Osteocyte (in vitro differentiated cells): ENCODE measurements around the gene SMIM44. TPM values are rescaled to one million over a fixed set of nuclear protein-coding genes. Genes with fewer than 3 reads are reported as not detected.

ENCODE experiments used
- DNase-seq: peaks from one replicate; pipeline ENCODE4 v3.0.0; 2021; ENCODE audit warnings: mixed read lengths; ENCODE audit not compliant: unreplicated experiment; ENCODE audit errors: extremely low spot score
- H3K27ac Mint-ChIP-seq: one replicate; pipeline ENCODE4 v1.8.0; 2021; ENCODE audit warnings: mild to moderate bottlenecking, mixed read lengths; ENCODE audit not compliant: unreplicated experiment
- H3K27me3 Mint-ChIP-seq: one replicate; pipeline ENCODE4 v1.8.0; 2021; ENCODE audit warnings: mixed read lengths; ENCODE audit not compliant: unreplicated experiment
- H3K36me3 Mint-ChIP-seq: one replicate; pipeline ENCODE4 v1.8.0; 2021; ENCODE audit warnings: mixed read lengths; ENCODE audit not compliant: unreplicated experiment
- H3K4me1 Mint-ChIP-seq: one replicate; pipeline ENCODE4 v1.8.0; 2021; ENCODE audit warnings: mixed read lengths; ENCODE audit not compliant: unreplicated experiment
- H3K4me3 Mint-ChIP-seq: one replicate; pipeline ENCODE4 v1.8.0; 2021; ENCODE audit warnings: mild to moderate bottlenecking, moderate library complexity, mixed read lengths; ENCODE audit not compliant: unreplicated experiment
- H3K9me3 Mint-ChIP-seq: one replicate; pipeline ENCODE4 v1.8.0; 2021; ENCODE audit warnings: mixed read lengths; ENCODE audit not compliant: unreplicated experiment
- total RNA-seq: library from RNA; stranded (reverse); gene quantifications from 2 replicates; pipeline ENCODE4 v1.2.1, GENCODE V29; 2021
- TF ChIP-seq, protein P1 (sequence below): fragments of 200-600 bp; sonication (generic); IDR thresholded peaks from 2 replicates; pipeline ENCODE4 v1.5.0; 2021; ENCODE audit warnings: antibody characterized with exemption, mild to moderate bottlenecking, moderate library complexity

SMIM44 gene
- total RNA-seq, 1 donor from 2014 or later = not detected

DNA sequence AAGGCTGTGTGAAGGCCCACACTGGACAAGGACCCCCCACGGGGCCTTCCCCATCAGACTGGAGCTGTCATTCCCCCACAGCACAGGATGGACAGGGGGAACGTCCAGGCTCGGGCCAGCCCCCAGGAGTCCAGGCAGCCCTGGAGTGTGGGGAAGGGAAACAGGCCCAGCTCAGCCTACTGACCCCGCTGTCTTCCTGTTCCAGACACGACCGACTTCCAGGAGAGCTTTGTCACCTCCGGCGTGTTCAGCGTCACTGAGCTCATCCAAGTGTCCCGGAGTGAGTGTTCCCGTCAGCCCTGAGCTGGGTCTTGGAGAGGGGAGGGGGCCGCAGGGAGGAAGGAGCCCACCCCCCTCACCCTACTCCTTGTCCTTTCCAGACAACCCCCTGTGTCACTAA, 49.9 kb downstream of the SMIM44 start:
- DNase-seq = no peak
- H3K36me3 Mint-ChIP-seq = peaks cover 12% of the 10 kb centered on the region
- H3K4me3 Mint-ChIP-seq = no peak overlapping the region
- peaks cover 22% of the 10 kb centered on the region for H3K4me1 Mint-ChIP-seq
- no peak overlapping the region for H3K27ac Mint-ChIP-seq
- no peaks in the 10 kb centered on the region for H3K9me3 Mint-ChIP-seq
- no peaks in the 10 kb centered on the region for H3K27me3 Mint-ChIP-seq
- TF ChIP-seq, protein P1, sequence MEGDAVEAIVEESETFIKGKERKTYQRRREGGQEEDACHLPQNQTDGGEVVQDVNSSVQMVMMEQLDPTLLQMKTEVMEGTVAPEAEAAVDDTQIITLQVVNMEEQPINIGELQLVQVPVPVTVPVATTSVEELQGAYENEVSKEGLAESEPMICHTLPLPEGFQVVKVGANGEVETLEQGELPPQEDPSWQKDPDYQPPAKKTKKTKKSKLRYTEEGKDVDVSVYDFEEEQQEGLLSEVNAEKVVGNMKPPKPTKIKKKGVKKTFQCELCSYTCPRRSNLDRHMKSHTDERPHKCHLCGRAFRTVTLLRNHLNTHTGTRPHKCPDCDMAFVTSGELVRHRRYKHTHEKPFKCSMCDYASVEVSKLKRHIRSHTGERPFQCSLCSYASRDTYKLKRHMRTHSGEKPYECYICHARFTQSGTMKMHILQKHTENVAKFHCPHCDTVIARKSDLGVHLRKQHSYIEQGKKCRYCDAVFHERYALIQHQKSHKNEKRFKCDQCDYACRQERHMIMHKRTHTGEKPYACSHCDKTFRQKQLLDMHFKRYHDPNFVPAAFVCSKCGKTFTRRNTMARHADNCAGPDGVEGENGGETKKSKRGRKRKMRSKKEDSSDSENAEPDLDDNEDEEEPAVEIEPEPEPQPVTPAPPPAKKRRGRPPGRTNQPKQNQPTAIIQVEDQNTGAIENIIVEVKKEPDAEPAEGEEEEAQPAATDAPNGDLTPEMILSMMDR = no peak

Other genes starting within 250 kb of the SMIM44 start
- gene NFIC, start 116.9 kb downstream of the SMIM44 start, total RNA-seq = 61.4 and 63.8 TPM in 2 replicates
- not detected in 2 replicates for gene SMIM24, start 2.9 kb downstream of the SMIM44 start, total RNA-seq
- gene DOHH, start 17.2 kb upstream of the SMIM44 start, total RNA-seq = 10.0 and 10.8 TPM in 2 replicates
- 45.3 and 49.5 TPM in 2 replicates for gene FZR1, start 22.9 kb upstream of the SMIM44 start, total RNA-seq
- 0.73 and 0.97 TPM in 2 replicates for gene TEKTIP1, start 55.7 kb upstream of the SMIM44 start, total RNA-seq
- 85.5 and 91.7 TPM in 2 replicates for gene MFSD12, start 74.1 kb upstream of the SMIM44 start, total RNA-seq
- 74.1 and 81.4 TPM in 2 replicates for gene HMG20B, start 89.5 kb upstream of the SMIM44 start, total RNA-seq
- 0.67 and 1.2 TPM in 2 replicates for gene GIPC3, start 102.0 kb upstream of the SMIM44 start, total RNA-seq
- gene TBXA2R, start 123.4 kb upstream of the SMIM44 start, total RNA-seq = 0.30 TPM in 1 of 2 replicates, not detected in the other
- 24.7 and 26.6 TPM in 2 replicates for gene CACTIN, start 143.3 kb upstream of the SMIM44 start, total RNA-seq
- gene PIP5K1C, start 217.0 kb upstream of the SMIM44 start, total RNA-seq = 73.0 and 75.7 TPM in 2 replicates
- not detected in 2 replicates for gene TJP3, start 224.9 kb upstream of the SMIM44 start, total RNA-seq